ENCODE measurements around the gene ZNF469. TPM values are rescaled to one million over a fixed set of nuclear protein-coding genes. Genes with fewer than 3 reads are reported as not detected.

The ZNF469 gene
- total RNA-seq, 1 experiment from 2014 or later = not detected

DNA sequence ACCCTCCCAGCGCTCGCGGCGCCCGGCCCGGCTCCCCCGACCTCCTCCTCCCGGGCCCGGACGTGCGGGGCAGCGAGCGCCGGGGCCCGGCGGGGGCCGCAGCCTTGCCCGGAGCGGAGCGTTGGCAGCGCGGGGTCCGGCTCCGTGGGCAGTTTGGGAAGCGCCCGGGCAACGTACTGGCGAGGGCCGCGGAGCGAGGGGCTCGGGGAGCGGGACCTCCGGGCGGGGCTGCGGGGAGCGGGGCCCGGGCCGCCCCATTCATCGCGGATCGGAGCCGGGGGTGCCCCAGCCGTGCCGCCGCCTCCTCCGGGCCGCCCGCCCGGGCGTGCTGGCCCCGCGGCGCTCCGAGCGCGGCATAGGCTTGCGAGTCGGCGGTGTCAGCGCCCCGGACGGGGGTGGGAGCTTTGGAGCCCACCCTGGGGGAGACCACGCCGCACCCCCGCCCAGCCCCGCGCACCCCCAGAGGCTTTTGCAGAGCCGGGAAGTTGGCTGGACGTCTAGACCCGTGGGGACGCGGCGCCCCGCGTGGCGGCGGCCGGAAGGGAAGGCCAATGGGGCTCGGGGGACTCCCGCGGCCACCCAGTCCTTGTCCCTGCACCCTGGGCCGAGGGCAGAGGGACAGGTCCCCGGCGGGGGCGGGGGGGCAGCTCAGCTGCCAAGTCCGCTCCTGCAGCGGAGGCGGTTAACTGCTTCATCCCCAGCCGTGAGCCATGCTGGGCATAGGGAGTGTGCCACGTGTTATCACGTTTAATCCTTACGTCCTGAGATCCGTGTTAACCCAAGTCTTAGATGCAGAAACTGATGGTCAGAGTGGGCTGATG lies 852 bp downstream of the ZNF469 start:
- Histone ChIP-seq H3K4me3 (ENCODE audit: low read length) (no peak overlapping the region), H3K9ac (ENCODE audit: low read length) (no peak overlapping the region), H3K9me3 (ENCODE audit: low read length) (peaks cover 11% of the 10 kb centered on the region), H3K27me3 (ENCODE audit: low read length) (no peaks in the 10 kb centered on the region), H3K4me2 (ENCODE audit: low read depth, low read length, poor library complexity, severe bottlenecking) (no peak overlapping the region), H3K4me1 (ENCODE audit: low read length) (no peaks in the 10 kb centered on the region), H3K9me2 (replicated peaks; ENCODE audit: insufficient read depth, low read length) (no peaks in the 10 kb centered on the region), H3K36me3 (ENCODE audit: insufficient read depth, low read length) (no peaks in the 10 kb centered on the region), H2AFZ (ENCODE audit: low read length) (no peak overlapping the region), H3K79me2 (ENCODE audit: low read length) (no peaks in the 10 kb centered on the region), H4K20me1 (ENCODE audit: insufficient read depth, low read depth, low read length) (no peaks in the 10 kb centered on the region), H3K27ac (ENCODE audit: low read length) (no peak overlapping the region)
- DNase-seq = no peak

DNA sequence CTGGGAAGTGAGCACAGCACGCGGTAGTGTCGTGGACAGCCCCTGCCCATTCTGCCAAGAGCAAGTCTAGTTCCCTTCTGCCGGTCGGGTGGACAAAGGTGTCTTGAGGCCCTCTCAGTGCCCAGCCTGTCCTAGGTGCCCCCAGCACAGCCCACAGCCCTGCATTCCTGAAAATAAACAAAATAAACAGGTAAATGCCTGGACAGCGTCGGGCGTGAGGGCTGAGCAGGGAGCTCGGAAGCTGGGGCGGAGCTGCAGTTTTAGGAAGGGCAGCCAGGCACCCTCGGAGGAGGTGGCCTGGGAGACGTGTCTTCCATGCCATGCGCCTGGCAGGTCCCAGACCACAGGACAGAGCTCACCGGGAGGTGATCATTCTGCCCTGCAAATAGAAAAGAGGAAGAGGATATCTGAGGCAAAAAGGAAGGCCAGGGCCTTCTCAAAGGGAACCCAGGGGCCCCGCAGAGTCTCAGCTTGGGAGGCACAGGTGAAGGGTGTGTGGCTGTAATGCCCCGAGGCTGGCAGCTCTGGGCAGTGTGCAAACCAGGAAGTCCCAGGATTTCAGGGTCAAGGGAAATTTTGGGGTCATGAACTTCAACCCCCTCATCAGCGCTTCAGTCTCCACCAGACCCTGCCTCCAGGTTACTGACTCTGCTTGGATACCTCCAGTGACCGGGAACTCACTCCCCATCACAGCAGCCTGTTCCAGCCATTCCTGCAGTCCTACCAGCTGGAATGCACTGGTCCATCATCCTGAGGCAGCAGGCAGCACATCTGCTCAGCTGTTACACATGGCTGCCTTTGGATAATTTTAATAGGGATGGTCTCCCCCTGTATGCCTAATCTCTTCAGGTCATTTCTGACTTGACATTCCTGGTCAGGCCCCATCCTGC lies 1.7 kb downstream of the ZNF469 start:
- Histone ChIP-seq H3K9me2 (replicated peaks; ENCODE audit: insufficient read depth, low read length) (no peaks in the 10 kb centered on the region), H3K4me2 (ENCODE audit: low read depth, low read length, poor library complexity, severe bottlenecking) (no peak overlapping the region), H3K79me2 (ENCODE audit: low read length) (no peaks in the 10 kb centered on the region), H3K9me3 (ENCODE audit: low read length) (peaks cover 11% of the 10 kb centered on the region), H4K20me1 (ENCODE audit: insufficient read depth, low read depth, low read length) (no peaks in the 10 kb centered on the region), H3K9ac (ENCODE audit: low read length) (no peak overlapping the region), H3K36me3 (ENCODE audit: insufficient read depth, low read length) (no peaks in the 10 kb centered on the region), H2AFZ (ENCODE audit: low read length) (no peak overlapping the region), H3K4me3 (ENCODE audit: low read length) (no peak overlapping the region), H3K27ac (ENCODE audit: low read length) (no peak overlapping the region), H3K27me3 (ENCODE audit: low read length) (no peaks in the 10 kb centered on the region), H3K4me1 (ENCODE audit: low read length) (no peaks in the 10 kb centered on the region)
- no peak for DNase-seq

DNA sequence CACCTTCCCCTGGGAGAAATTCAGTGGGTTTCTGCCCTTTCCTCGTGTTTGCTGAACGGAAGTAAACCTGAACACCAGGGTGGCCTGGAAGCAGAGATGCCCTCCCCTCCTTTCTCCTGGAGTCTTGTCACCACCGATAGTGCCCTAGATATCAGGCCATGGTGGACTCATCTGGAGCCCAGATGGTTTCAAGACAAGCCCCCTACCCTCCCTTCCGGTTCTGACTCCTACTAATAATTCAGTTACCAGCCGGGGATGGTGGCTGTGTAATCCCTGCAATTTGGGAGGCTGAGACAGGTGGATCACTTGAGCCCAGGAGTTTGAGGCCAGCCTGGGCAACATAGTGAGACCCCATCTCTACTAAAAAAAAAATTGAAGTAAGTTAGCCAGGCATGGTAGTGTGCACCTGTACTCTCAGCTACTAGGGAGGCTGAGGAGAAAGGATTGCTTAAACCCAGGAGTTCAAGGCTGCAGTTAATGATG lies 2.4 kb downstream of the ZNF469 start:
- no peaks in the 10 kb centered on the region for H3K79me2 ChIP-seq (ENCODE audit: low read length)
- no peak overlapping the region for H2AFZ ChIP-seq (ENCODE audit: low read length)
- no peak overlapping the region for H3K4me2 ChIP-seq (ENCODE audit: low read depth, low read length, poor library complexity, severe bottlenecking)
- no peak overlapping the region for H3K27ac ChIP-seq (ENCODE audit: low read length)
- H3K36me3 ChIP-seq (ENCODE audit: insufficient read depth, low read length) = no peaks in the 10 kb centered on the region
- H3K9ac ChIP-seq (ENCODE audit: low read length) = no peak overlapping the region
- H3K4me1 ChIP-seq (ENCODE audit: low read length) = no peaks in the 10 kb centered on the region
- H3K9me3 ChIP-seq (ENCODE audit: low read length) = peaks cover 11% of the 10 kb centered on the region
- no peaks in the 10 kb centered on the region for H3K27me3 ChIP-seq (ENCODE audit: low read length)
- no peak overlapping the region for H3K4me3 ChIP-seq (ENCODE audit: low read length)
- no peak for DNase-seq
- no peaks in the 10 kb centered on the region for H3K9me2 ChIP-seq (replicated peaks; ENCODE audit: insufficient read depth, low read length)
- H4K20me1 ChIP-seq (ENCODE audit: insufficient read depth, low read depth, low read length) = no peaks in the 10 kb centered on the region

DNA sequence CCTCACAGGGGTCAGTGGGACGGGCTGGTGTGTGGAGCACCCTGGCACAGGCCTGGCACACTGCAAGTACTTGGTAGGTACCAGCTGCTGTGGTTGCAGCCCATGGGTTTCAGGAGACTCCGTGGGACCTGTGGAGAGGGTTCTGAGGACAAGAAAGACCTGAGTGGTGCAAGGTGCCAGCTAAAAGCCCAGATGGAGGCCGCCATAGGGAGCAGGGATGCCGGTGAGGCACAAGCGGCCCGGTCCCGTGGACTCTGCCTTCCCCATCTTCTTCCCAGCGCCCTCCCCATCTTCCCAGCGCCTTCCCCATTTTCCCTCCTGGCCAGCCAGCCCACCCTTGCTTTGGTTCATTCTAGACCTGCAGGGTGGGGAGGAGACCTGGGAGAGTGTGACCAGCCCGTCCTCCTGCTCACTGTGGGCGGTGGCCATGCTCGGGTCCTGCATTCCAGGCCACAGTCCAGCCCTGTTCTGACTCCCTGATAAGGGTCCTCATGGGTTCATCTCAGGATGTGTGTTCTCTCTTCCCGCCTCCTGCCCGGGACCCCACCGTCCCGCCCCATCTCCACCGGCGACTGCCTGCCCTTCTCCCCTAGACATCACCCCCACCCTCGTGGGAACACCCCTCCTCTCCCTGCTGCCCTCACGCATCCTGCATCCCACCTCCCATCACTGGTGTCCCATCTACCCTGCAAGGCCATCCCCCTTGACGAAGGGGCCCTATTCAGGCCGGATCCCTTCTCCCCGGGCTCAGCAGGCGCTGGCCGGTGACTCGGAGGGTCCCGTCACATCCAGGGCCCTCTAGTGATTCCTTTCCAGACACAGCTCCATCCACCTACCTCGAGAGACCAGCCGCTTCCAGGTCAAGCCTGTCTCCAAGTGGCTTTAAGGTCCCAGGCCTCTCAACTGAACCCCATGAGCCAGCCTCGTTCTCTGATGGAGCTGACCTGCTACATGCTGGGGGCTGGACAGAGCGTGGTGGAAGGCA lies 3.4 kb downstream of the ZNF469 start:
- Histone ChIP-seq H3K4me3 (ENCODE audit: low read length) (no peak overlapping the region), H3K27ac (ENCODE audit: low read length) (no peak overlapping the region), H3K4me1 (ENCODE audit: low read length) (no peaks in the 10 kb centered on the region), H3K9me2 (replicated peaks; ENCODE audit: insufficient read depth, low read length) (no peaks in the 10 kb centered on the region), H3K27me3 (ENCODE audit: low read length) (no peaks in the 10 kb centered on the region), H3K79me2 (ENCODE audit: low read length) (no peaks in the 10 kb centered on the region), H3K36me3 (ENCODE audit: insufficient read depth, low read length) (no peaks in the 10 kb centered on the region), H3K9ac (ENCODE audit: low read length) (no peak overlapping the region), H4K20me1 (ENCODE audit: insufficient read depth, low read depth, low read length) (no peaks in the 10 kb centered on the region), H3K4me2 (ENCODE audit: low read depth, low read length, poor library complexity, severe bottlenecking) (no peak overlapping the region), H3K9me3 (ENCODE audit: low read length) (peaks cover 7% of the 10 kb centered on the region), H2AFZ (ENCODE audit: low read length) (no peak overlapping the region)
- DNase-seq = no peak

DNA sequence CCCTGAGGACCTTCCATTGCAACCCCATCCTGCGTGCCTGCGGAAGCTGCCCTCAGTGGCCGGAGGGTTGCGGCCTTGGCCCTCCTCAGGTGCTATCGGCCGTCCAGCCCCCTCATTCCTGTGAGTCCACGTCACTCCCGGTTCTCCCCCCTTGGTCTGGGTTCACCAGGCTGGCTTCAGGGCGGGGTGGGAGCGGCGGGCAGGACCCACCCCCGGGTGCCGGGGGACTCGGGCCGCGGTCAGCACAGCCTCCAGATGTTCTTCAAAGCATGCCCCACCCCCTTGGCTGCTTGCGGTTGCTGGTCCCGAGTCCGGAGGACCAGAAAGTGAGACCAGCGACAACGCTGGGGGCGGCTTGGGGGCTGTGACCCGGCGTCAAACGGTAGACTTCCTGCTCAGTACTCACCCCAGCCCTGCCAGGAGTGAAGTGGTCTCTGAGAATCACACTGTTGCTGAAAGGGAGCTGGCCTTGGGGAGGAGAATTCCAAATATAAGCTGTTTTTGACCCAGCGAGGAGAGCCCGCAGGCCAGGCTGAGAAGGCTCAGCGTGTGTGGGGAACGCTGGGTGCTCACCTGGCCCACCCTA lies 4.5 kb downstream of the ZNF469 start:
- Histone ChIP-seq H3K79me2 (ENCODE audit: low read length) (no peaks in the 10 kb centered on the region), H3K9ac (ENCODE audit: low read length) (no peak overlapping the region)
- DNase-seq = no peak

DNA sequence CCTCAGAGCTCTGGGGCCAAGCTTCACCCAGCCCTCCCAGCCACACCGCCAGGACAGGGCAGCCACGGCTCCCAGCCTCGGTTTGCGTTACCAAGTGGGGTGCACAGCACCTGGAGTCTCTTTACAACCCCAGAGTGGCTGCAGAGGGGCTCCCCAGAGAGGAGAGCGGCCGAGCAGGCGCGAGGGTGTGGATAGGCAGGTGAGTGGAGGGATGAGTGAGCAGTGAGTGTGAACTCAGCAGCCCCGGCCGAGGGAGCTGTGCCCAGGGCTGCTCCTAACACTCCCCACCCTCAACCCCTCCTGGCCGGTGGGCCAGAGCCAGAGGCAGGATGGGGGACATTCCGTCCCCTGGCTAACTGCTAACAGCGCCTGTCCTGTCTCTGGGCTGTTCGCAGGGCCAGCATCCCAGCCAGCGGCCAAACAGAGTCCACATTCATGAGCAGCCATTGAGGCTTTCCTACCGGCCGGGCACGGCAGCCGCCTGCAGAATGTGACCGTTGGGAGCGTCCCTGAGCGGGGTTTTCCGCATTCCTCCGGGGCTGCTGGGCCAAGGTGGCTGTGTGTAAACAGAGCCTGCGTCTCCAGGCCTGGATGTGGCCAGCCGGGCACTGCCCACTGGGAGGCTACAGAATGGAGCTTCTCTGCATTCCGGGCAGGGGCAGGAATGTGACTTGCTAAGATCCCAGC lies 5.3 kb downstream of the ZNF469 start:
- Histone ChIP-seq H3K79me2 (ENCODE audit: low read length) (no peaks in the 10 kb centered on the region), H3K4me2 (ENCODE audit: low read depth, low read length, poor library complexity, severe bottlenecking) (no peak overlapping the region), H3K9ac (ENCODE audit: low read length) (no peak overlapping the region), H3K27ac (ENCODE audit: low read length) (no peak overlapping the region), H3K9me3 (ENCODE audit: low read length) (no peaks in the 10 kb centered on the region), H3K9me2 (replicated peaks; ENCODE audit: insufficient read depth, low read length) (no peaks in the 10 kb centered on the region), H3K4me3 (ENCODE audit: low read length) (no peak overlapping the region), H3K27me3 (ENCODE audit: low read length) (no peaks in the 10 kb centered on the region), H3K36me3 (ENCODE audit: insufficient read depth, low read length) (no peaks in the 10 kb centered on the region), H4K20me1 (ENCODE audit: insufficient read depth, low read depth, low read length) (no peaks in the 10 kb centered on the region), H3K4me1 (ENCODE audit: low read length) (no peaks in the 10 kb centered on the region), H2AFZ (ENCODE audit: low read length) (no peak overlapping the region)
- DNase-seq = no peak

More for the DNA sequence above, 4.5 kb downstream of the ZNF469 start:
- no peaks in the 10 kb centered on the region for H4K20me1 ChIP-seq (ENCODE audit: insufficient read depth, low read depth, low read length)
- H2AFZ ChIP-seq (ENCODE audit: low read length) = no peak overlapping the region
- no peaks in the 10 kb centered on the region; the same call in 1 of the 2 replicates for H3K9me3 ChIP-seq (ENCODE audit: low read length)
- no peaks in the 10 kb centered on the region for H3K9me2 ChIP-seq (replicated peaks; ENCODE audit: insufficient read depth, low read length)
- H3K4me2 ChIP-seq (ENCODE audit: low read depth, low read length, poor library complexity, severe bottlenecking) = no peak overlapping the region
- no peak overlapping the region for H3K27ac ChIP-seq (ENCODE audit: low read length)
- no peaks in the 10 kb centered on the region for H3K27me3 ChIP-seq (ENCODE audit: low read length)
- no peaks in the 10 kb centered on the region for H3K36me3 ChIP-seq (ENCODE audit: insufficient read depth, low read length)
- no peaks in the 10 kb centered on the region for H3K4me1 ChIP-seq (ENCODE audit: low read length)
- no peak overlapping the region for H3K4me3 ChIP-seq (ENCODE audit: low read length)

DNA sequence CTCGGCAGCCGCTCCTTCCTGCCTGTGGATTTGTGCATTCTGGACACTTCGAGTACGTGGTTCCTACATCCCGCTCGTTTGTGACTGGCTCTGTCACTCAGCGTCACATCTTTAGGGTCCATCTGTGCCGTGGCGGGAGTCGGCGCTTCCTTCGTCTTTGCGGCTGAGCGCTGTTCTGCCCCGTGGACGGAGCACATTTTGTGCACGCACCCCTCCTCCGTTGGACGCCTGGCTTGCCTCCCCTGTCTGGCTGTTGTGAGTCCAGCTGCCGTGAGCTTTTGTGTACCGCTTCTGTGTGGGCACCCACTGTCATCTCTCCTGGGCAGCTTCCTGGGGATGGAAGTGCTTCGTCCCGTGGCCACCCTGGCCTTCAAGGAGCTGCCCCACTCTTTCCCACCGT lies 6.4 kb downstream of the ZNF469 start:
- H3K27ac ChIP-seq (ENCODE audit: low read length) = no peak overlapping the region
- no peaks in the 10 kb centered on the region for H3K79me2 ChIP-seq (ENCODE audit: low read length)
- no peaks in the 10 kb centered on the region for H3K9me2 ChIP-seq (replicated peaks; ENCODE audit: insufficient read depth, low read length)
- no peak overlapping the region for H2AFZ ChIP-seq (ENCODE audit: low read length)
- H3K9ac ChIP-seq (ENCODE audit: low read length) = no peak overlapping the region
- H3K36me3 ChIP-seq (ENCODE audit: insufficient read depth, low read length) = no peaks in the 10 kb centered on the region
- H3K4me2 ChIP-seq (ENCODE audit: low read depth, low read length, poor library complexity, severe bottlenecking) = no peak overlapping the region
- H3K27me3 ChIP-seq (ENCODE audit: low read length) = no peaks in the 10 kb centered on the region
- no peak for DNase-seq
- no peak overlapping the region for H3K4me3 ChIP-seq (ENCODE audit: low read length)
- H4K20me1 ChIP-seq (ENCODE audit: insufficient read depth, low read depth, low read length) = no peaks in the 10 kb centered on the region
- H3K9me3 ChIP-seq (ENCODE audit: low read length) = no peaks in the 10 kb centered on the region
- no peaks in the 10 kb centered on the region for H3K4me1 ChIP-seq (ENCODE audit: low read length)

Data from Karpas-422 (cell line).